HG03060 (cell line): ENCODE data around the gene GAS7.

Source experiments
- ATAC-seq: cut with Tn5 transposase; IDR thresholded peaks from one replicate; pipeline ENCODE4 v1.9.1; 2021; ENCODE audit warnings: low read depth, moderate number of reproducible peaks; ENCODE audit not compliant: unreplicated experiment

The GAS7 gene

DNA sequence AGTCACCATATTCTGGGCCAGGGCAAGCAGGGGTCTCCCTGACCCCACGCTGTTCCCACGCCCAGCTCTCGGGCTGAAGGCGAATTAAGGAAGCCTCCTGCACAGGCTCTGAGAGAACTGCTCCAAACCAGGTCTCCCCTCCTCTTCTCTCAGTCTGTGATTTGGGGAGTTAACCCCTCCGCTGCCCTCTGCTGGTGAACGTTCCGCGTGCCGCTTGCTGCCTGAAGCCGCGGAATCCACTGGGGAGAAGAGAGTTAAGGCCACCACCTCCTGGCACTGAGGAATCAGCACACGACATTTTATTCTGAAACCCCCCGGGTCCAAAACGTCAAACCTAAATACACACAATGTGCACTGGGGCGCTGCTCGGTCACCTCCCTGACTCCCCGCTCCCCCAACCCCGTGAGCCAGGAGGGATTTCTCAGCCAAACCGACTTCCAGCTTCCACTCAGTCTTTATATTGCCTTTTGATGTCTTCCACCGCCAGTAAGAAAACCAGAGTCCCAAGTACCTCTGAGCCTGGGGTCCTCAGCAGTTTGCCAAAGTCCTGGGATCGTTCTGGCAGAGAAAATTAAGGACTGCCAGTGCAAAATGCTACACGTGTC lies 238.9 kb downstream of the GAS7 start:
- no peak for ATAC-seq

DNA sequence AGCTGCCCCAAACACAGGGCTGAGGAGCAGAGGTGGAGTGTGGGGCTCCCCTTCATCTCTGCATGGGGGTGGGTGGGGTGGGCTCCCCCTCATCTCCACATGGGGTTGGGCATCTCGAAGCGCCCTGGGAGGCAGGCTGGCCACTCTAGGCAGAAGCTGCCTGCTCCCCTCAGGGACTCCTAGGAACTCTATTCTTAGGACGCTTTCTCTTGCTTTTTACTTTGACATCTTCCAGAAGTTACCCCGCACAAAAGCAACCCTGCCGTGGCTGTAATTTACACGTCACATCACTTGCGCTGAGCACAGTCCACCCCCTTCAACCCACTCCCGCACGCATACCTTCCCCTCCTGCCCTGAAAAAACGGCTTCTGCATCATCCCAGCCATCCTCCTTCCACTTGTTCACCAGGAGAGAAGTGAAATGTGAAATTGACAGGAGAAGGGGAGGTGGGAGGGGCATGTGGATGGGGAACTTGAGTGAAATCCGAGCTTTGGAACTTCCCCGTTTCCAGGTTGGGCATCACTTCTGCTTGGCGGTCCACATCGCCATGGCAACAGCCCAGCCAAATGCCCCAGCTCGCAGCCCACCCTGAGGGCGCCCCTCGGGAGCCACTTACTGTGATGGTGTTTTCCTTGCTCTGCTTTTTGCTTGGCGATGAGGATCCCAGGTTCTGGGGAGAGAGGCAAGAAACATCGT lies 239.7 kb downstream of the GAS7 start:
- no peak for ATAC-seq

GRCh38 chr17:9957244-9957643 lies 241.2 kb downstream of the GAS7 start:
- no peak for ATAC-seq

DNA sequence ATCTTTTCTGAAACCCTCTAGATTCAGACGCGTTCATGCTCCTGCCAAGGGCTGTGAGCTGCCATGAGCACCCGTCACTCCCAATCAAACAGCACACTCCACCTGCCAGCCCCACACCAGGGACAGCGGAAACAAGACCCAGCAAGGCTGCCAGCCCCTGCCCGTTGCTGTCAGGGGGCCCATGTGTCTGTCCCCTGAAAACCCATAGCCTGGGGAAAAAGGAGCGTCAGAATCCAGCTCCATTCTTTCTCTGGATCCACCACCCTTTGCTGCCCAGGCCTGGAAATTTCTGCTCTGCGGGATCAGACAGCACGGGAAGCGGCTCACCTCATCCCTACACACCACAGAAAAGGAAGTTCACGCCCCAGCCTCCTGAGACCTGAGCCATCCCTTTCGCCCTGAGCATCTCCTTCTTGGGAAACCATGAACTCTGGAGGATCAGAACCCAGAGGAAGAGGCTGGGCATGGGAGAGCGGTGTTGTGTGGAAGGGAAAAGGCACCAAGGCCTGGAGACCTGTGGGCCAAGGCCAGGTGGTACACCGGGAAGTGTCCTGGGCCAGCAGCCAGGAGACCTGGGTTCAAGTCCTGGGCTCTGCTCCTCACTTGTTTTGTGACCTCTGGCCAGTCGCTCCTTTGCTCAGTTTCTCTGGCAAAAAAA lies 241.8 kb downstream of the GAS7 start:
- ATAC-seq = no peak

DNA sequence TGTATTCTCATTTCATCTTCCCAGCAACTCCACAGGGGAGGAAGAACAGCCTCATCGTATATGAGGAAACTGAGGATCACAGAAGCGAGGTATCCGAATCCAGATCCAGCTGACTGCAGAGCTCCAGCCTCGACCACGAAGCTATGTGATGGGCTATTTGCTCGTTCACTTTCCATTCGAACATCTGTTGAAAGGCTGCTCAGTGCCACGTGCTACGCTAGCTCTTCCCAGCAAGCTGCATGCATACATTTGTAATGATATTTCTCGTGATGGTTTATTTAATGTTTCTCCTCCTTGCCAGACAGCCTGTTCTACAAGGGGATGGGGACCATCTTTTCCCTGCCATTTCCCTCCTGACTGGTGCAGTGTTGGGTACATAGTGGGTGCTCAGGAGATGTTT lies 244.9 kb downstream of the GAS7 start:
- no peak for ATAC-seq

- ATAC-seq = no peak
Observed at GRCh38 chr17:9951803-9952202, 246.6 kb downstream of the GAS7 start.

- ATAC-seq = no peak
Observed at GRCh38 chr17:9948928-9949327, 249.5 kb downstream of the GAS7 start.

GRCh38 chr17:9944704-9945103 lies 253.7 kb downstream of the GAS7 start:
- ATAC-seq = no peak

GRCh38 chr17:9943343-9943742 lies 255.1 kb downstream of the GAS7 start:
- no peak for ATAC-seq

GRCh38 chr17:9942885-9943284 lies 255.5 kb downstream of the GAS7 start:
- ATAC-seq = no peak

DNA sequence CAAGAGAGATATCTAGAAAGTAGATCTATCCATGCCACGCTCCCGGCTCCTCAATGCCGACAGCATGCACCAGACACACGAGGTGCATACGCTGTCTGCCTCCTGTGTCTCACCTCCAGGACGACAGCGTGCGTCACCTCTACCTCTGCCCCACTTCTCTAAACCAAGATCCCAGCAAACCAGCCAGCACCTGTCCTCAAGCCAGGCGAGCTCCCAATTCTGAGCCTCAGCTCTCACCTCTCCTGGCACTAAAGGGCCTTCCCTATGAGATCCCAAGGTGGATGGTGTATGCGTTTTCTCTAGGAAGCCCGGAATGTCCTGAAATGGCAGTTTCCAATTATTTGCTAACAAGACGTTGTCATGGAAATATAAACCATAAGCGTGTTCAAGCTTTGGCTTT lies 257.1 kb downstream of the GAS7 start:
- no peak for ATAC-seq

DNA sequence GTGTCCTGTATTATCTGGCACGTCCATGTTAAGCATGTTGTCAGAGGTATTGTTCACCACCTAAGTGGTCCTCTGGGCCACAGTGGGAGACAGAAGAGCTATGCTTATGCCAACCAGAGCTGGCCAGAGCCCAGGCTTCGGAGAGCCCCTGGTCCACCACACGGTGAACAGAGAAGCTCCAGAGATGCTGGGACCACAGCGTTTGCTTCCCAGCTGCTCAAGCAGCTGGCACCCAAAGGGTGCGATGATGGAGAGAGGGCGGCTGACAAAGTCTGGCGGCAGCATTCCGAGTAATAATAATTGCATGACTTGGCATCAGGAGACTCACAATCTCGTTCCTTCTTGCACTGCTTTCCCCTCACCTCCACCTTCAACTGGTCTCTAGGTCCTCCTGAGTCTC lies 257.6 kb downstream of the GAS7 start:
- no peak for ATAC-seq

GRCh38 chr17:9938764-9939163 lies 259.6 kb downstream of the GAS7 start:
- no peak for ATAC-seq

DNA sequence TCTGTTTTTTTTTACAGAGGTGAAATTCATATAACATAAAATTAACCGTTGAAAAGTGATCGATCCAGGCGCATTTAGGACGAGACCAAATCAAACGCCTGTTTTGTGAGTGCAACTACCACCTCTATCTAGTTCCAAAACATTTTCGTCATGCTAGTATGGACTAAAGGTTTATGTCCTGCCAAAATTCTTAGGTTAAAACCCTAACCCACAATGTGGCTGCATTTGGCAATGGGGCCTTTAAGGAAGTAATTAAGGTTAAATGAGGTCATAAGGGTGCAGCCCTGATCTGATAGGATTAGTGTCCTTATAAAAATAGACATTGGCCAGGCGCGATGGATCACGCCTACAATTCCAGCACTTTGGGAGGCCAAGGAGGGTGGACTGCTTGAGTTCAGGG lies 260.5 kb downstream of the GAS7 start:
- ATAC-seq = no peak

DNA sequence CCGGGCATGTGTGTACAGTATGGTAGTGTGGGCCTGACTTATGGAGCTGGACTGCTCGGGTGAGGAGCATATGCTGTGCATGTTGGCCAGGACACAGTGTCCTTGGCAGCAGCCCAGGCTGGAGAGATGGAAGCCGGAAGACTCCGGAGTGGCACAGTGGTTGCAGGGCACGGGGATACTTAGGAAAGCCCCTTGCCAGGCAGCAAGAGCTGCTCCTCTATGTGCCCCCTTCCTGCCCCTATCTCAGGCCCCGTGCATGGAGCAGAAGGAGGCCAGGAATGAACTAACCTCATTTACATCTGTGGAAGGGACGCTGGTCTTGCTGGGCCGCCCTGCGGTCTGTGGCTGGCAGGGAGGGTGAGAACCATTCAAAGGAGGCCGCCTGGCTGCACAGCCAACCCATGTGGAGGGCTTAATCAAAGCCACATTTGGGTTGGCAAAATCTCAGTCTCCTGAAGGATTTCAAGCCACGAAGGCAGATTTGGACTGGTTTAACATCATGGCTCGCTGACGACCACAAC lies 261.1 kb downstream of the GAS7 start:
- no peak for ATAC-seq

GRCh38 chr17:9936095-9936494 lies 262.3 kb downstream of the GAS7 start:
- no peak for ATAC-seq

- ATAC-seq = no peak
Observed at GRCh38 chr17:9935408-9935807, 263.0 kb downstream of the GAS7 start.

DNA sequence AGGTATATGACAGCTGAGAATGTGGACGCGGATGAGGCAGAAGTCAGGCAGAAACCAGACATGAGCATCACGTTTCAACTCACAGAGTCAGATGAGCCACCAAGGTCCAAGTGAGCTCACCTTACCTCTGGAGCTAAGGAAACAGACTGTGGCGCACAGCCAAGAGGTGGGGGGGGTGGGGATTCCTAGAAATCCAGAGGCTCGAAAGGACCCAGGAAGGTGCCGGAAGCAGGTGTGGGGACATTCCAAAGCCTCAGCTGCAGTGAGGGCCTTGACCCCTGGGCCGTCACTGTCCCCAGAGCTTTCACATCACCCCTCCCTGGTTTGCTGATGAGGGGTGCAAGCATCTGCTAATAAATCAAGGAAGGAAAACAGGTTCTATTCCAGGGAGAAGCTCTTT lies 264.1 kb downstream of the GAS7 start:
- ATAC-seq = no peak

DNA sequence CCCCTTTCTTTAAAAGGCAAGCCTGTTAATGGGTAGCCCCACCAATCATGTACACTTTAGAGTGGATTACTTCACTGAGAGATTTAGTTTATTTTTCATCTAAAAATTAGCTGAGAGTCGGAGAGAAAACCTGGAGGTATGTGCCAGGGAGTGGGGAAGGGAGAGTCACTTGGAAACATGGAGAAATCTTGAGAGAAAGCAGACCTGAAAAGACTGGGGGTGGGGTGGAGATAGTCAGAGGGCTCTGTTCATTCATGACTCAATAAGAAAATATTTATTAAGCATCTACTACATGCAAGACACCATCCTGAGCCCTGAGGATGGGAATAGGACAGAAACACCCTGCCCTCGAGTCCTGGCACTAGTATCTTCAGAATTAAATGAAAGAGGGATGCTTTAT lies 265.9 kb downstream of the GAS7 start:
- ATAC-seq = no peak

DNA sequence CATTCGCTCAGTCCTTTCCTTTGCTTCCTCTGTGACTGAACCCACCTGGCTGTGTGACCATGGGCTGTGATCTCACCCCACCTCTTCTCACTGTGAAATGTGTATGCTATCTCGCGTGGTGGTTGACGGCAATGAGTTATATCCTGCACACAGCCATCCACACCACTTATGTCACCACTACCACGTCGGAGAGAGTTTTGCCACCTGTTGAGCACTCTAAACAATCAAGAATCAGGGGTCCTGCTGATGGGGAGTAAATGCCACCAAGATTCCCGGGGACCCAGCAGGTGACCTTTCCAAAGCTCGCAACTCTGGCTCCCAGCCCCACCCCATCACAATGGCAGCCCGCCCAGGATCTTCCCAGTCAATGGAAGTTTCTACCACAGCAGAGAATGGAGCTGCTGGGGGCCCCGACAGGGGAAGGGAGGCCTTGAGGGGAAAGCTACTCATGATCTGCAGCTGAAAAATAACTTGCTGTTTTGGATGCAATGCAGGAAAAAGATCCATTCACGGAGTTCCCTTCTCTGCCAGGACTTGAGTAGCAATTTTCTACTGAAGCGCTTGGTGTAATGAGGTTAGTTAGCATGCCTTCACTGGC lies 267.2 kb downstream of the GAS7 start:
- no peak for ATAC-seq

- no peak for ATAC-seq
Observed at GRCh38 chr17:9929871-9930270, 268.5 kb downstream of the GAS7 start.
